LNCAP (cell line): ENCODE data around the gene NAT8.

ENCODE experiments used
- TF ChIP-seq, protein P1 (sequence below): fragments of 450-650 bp; IDR thresholded peaks from 2 replicates; pipeline ENCODE4 v1.5.1; 2017; ENCODE audit warnings: mild to moderate bottlenecking

NAT8 gene

DNA sequence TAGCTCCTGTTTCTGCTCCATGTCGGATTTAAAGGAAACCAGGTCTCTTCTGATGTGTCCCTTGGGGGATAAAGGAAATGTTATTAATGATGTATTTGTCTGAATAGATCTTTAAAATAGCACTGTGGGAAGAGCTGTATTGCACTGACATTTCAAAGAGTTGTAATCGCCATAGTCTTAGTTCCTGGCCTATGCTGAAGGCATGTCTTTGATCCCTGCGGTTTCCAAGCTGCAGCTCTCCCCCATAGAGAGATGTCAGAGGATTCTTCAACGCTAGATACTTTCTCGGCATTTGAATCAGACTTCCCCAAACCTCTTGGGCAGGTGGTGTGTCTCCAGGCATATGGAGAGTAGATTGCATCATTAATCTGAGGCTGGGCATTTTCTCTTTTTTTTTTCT lies 40.4 kb downstream of the NAT8 start:
- TF ChIP-seq, protein P1, sequence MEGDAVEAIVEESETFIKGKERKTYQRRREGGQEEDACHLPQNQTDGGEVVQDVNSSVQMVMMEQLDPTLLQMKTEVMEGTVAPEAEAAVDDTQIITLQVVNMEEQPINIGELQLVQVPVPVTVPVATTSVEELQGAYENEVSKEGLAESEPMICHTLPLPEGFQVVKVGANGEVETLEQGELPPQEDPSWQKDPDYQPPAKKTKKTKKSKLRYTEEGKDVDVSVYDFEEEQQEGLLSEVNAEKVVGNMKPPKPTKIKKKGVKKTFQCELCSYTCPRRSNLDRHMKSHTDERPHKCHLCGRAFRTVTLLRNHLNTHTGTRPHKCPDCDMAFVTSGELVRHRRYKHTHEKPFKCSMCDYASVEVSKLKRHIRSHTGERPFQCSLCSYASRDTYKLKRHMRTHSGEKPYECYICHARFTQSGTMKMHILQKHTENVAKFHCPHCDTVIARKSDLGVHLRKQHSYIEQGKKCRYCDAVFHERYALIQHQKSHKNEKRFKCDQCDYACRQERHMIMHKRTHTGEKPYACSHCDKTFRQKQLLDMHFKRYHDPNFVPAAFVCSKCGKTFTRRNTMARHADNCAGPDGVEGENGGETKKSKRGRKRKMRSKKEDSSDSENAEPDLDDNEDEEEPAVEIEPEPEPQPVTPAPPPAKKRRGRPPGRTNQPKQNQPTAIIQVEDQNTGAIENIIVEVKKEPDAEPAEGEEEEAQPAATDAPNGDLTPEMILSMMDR = no peak

DNA sequence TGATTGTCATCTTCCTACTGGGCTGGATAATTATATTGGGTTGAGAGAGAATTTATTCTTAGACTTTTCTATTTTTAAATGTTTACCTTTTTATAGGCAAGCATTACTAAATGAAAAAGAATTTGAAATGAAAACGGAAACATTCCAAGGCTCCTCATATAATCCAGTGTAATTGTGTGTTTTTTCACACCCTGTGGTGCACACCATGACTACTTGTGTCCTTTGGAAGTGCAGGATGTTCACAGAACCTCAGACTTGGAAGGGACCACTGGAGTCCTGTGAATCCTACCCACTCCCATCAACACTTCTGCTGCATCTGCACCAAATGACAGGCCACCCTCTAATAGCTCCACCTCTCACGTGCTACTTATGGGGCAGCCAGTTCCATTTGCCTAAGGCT lies 48.0 kb downstream of the NAT8 start:
- TF ChIP-seq, protein P1 = no peak

DNA sequence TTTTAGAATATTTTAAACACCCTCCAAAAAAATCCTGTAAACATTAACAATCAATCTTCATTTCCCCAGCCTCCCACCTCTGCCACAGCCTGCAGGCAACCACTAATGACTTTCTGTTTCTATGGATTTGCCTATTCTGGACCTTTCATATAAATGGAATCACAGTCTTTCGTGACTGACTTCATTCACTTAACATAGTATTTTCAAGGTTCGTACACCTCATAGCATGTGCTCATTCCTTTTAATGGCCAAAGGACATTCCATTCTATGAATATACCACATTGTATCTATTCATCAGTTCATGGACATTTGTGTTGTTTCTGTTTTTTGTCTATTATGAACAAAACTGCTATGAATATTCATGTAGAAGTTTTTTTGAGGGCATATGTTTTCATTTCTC lies 48.5 kb downstream of the NAT8 start:
- TF ChIP-seq, protein P1 = no peak
